Activated CD8-positive, alpha-beta memory T cell treated with anti-CD3 and anti-CD28 coated beads, Interleukin-2, amount 10 ng/mL, durations not matched to agents 7 days and 5 days (primary cell): ENCODE results near the gene CAMK2A. TPM values are rescaled to one million over a fixed set of nuclear protein-coding genes. Genes with fewer than 3 reads are reported as not detected.

Experiments used
- ATAC-seq: fragments of 150-1000 bp; cut with Tn5 transposase; one replicate; pipeline ENCODE4 v1.10.0; 2021; ENCODE audit warnings: moderate library complexity
- CTCF ChIA-PET: fragments of 350-600 bp; sonication (Branson Sonifier 250); formaldehyde crosslinking; loops from one replicate; lab custom pipeline; 2021; ENCODE audit warnings: antibody characterized with exemption; lab: Charles Lee
- DNase-seq: peaks from one replicate; pipeline ENCODE4 v3.0.0-alpha.2; 2020
- H3K27ac Mint-ChIP-seq: one replicate; pipeline ENCODE4 v1.8.0; 2021; ENCODE audit warnings: mild to moderate bottlenecking, mixed read lengths
- H3K27me3 Mint-ChIP-seq: one replicate; pipeline ENCODE4 v1.8.0; 2021; ENCODE audit warnings: mixed read lengths
- H3K36me3 Mint-ChIP-seq: one replicate; pipeline ENCODE4 v1.8.0; 2021; ENCODE audit warnings: mild to moderate bottlenecking, mixed read lengths
- H3K4me1 Mint-ChIP-seq: one replicate; pipeline ENCODE4 v1.8.0; 2021; ENCODE audit warnings: mixed read lengths
- H3K4me3 Mint-ChIP-seq: one replicate; pipeline ENCODE4 v1.8.0; 2021; ENCODE audit warnings: mild to moderate bottlenecking, moderate library complexity, mixed read lengths
- H3K9me3 Mint-ChIP-seq: one replicate; pipeline ENCODE4 v1.8.0; 2022; ENCODE audit warnings: low read depth, mixed read lengths
- total RNA-seq, 2 experiments: library from RNA; stranded (reverse); gene quantifications; one replicate each; pipeline ENCODE4 v1.2.3, GENCODE V29; 2021

CAMK2A gene
- total RNA-seq, 2 experiments from 2014 or later: not detected

- Mint-ChIP-seq H3K4me1 (peaks cover 2% of the 10 kb centered on the region), H3K27me3 (peaks cover 64% of the 10 kb centered on the region), H3K4me3 (no peak overlapping the region), H3K27ac (no peak overlapping the region), H3K36me3 (no peaks in the 10 kb centered on the region), H3K9me3 (no peaks in the 10 kb centered on the region)
- ATAC-seq (no peak), DNase-seq (no peak)
- CTCF ChIA-PET: no interaction called here
Observed at GRCh38 chr5:150301901-150302300, 12.3 kb upstream of the CAMK2A start.

- peaks cover 57% of the 10 kb centered on the region for H3K27me3 Mint-ChIP-seq
- ATAC-seq: no peak
- H3K4me1 Mint-ChIP-seq: peaks cover 2% of the 10 kb centered on the region
- no peaks in the 10 kb centered on the region for H3K9me3 Mint-ChIP-seq
- CTCF ChIA-PET: no interaction called here
- DNase-seq: no peak
- H3K36me3 Mint-ChIP-seq: no peaks in the 10 kb centered on the region
- no peak overlapping the region for H3K4me3 Mint-ChIP-seq
- no peak overlapping the region for H3K27ac Mint-ChIP-seq
Observed at GRCh38 chr5:150301170-150301505, 11.6 kb upstream of the CAMK2A start.

- H3K27me3 Mint-ChIP-seq: peaks cover 53% of the 10 kb centered on the region
- ATAC-seq (no peak), DNase-seq (no peak)
- H3K4me3 Mint-ChIP-seq: no peak overlapping the region
- no peaks in the 10 kb centered on the region for H3K9me3 Mint-ChIP-seq
- peaks cover 2% of the 10 kb centered on the region for H3K4me1 Mint-ChIP-seq
- H3K36me3 Mint-ChIP-seq: no peaks in the 10 kb centered on the region
- CTCF ChIA-PET: no interaction called here
- no peak overlapping the region for H3K27ac Mint-ChIP-seq
Observed at GRCh38 chr5:150300496-150301169, 11.1 kb upstream of the CAMK2A start.

- DNase-seq: no peak
- peaks cover 2% of the 10 kb centered on the region for H3K4me1 Mint-ChIP-seq
- CTCF ChIA-PET: no interaction called here
- no peak for ATAC-seq
- H3K27ac Mint-ChIP-seq: no peak overlapping the region
- H3K4me3 Mint-ChIP-seq: no peak overlapping the region
- H3K27me3 Mint-ChIP-seq: peaks cover 46% of the 10 kb centered on the region
- no peaks in the 10 kb centered on the region for H3K36me3 Mint-ChIP-seq
- no peaks in the 10 kb centered on the region for H3K9me3 Mint-ChIP-seq
Observed at GRCh38 chr5:150299571-150300327, 10.2 kb upstream of the CAMK2A start.

- Mint-ChIP-seq H3K27me3 (peaks cover 40% of the 10 kb centered on the region), H3K27ac (no peak overlapping the region), H3K4me1 (peaks cover 2% of the 10 kb centered on the region), H3K9me3 (no peaks in the 10 kb centered on the region), H3K4me3 (no peak overlapping the region), H3K36me3 (no peaks in the 10 kb centered on the region)
- CTCF ChIA-PET: no interaction called here
- DNase-seq (no peak), ATAC-seq (no peak)
Observed at GRCh38 chr5:150298701-150299451, 9.3 kb upstream of the CAMK2A start.

- peaks cover 2% of the 10 kb centered on the region for H3K4me1 Mint-ChIP-seq
- peaks cover 33% of the 10 kb centered on the region for H3K27me3 Mint-ChIP-seq
- H3K27ac Mint-ChIP-seq: no peak overlapping the region
- no peak overlapping the region for H3K4me3 Mint-ChIP-seq
- no peaks in the 10 kb centered on the region for H3K9me3 Mint-ChIP-seq
- no peak for DNase-seq
- no peaks in the 10 kb centered on the region for H3K36me3 Mint-ChIP-seq
- no peak for ATAC-seq
- CTCF ChIA-PET: no interaction called here
Observed at GRCh38 chr5:150297934-150298595, 8.5 kb upstream of the CAMK2A start.

- CTCF ChIA-PET: no interaction called here
- Mint-ChIP-seq H3K4me1 (peaks cover 2% of the 10 kb centered on the region), H3K4me3 (no peak overlapping the region), H3K9me3 (no peaks in the 10 kb centered on the region), H3K27ac (no peak overlapping the region), H3K27me3 (peaks cover 31% of the 10 kb centered on the region), H3K36me3 (no peaks in the 10 kb centered on the region)
- DNase-seq: no peak
- ATAC-seq: no peak
Observed at GRCh38 chr5:150297236-150297890, 7.8 kb upstream of the CAMK2A start.

GRCh38 chr5:150296496-150296895, 6.9 kb upstream of the CAMK2A start:
- CTCF ChIA-PET: no interaction called here

GRCh38 chr5:150295741-150296486, 6.3 kb upstream of the CAMK2A start:
- H3K9me3 Mint-ChIP-seq: no peaks in the 10 kb centered on the region
- CTCF ChIA-PET: no interaction called here
- ATAC-seq: no peak
- no peak for DNase-seq
- no peak overlapping the region for H3K27ac Mint-ChIP-seq
- H3K4me3 Mint-ChIP-seq: no peak overlapping the region
- no peaks in the 10 kb centered on the region for H3K36me3 Mint-ChIP-seq
- H3K27me3 Mint-ChIP-seq: peaks cover 23% of the 10 kb centered on the region
- H3K4me1 Mint-ChIP-seq: no peaks in the 10 kb centered on the region

More at GRCh38 chr5:150296496-150296895, 6.9 kb upstream of the CAMK2A start:
- Mint-ChIP-seq H3K36me3 (no peaks in the 10 kb centered on the region), H3K4me1 (no peaks in the 10 kb centered on the region), H3K27me3 (peaks cover 29% of the 10 kb centered on the region), H3K27ac (no peak overlapping the region), H3K9me3 (no peaks in the 10 kb centered on the region), H3K4me3 (no peak overlapping the region)
- DNase-seq (no peak), ATAC-seq (no peak)

- Mint-ChIP-seq H3K4me3 (no peak overlapping the region), H3K27me3 (peaks cover 20% of the 10 kb centered on the region), H3K36me3 (no peaks in the 10 kb centered on the region), H3K9me3 (no peaks in the 10 kb centered on the region), H3K4me1 (no peaks in the 10 kb centered on the region), H3K27ac (no peak overlapping the region)
- CTCF ChIA-PET: interaction anchor here (0.7 kb wide), 1 partner anchor 44 kb away, joined by 3 read pairs; no protein-coding TSS in a partner anchor
- DNase-seq (no peak), ATAC-seq (no peak)
Observed at GRCh38 chr5:150295172-150295634, 5.6 kb upstream of the CAMK2A start.

- Mint-ChIP-seq H3K36me3 (no peaks in the 10 kb centered on the region), H3K27ac (no peak overlapping the region), H3K9me3 (no peaks in the 10 kb centered on the region), H3K4me3 (no peak overlapping the region), H3K4me1 (no peaks in the 10 kb centered on the region), H3K27me3 (peaks cover 19% of the 10 kb centered on the region)
- DNase-seq (no peak), ATAC-seq (no peak)
- CTCF ChIA-PET: interaction anchor here (0.7 kb wide), 1 partner anchor 44 kb away, joined by 3 read pairs; no protein-coding TSS in a partner anchor
Observed at GRCh38 chr5:150294551-150295071, 5.0 kb upstream of the CAMK2A start.
